ENCODE results near the gene TRIM54.

The TRIM54 gene

DNA sequence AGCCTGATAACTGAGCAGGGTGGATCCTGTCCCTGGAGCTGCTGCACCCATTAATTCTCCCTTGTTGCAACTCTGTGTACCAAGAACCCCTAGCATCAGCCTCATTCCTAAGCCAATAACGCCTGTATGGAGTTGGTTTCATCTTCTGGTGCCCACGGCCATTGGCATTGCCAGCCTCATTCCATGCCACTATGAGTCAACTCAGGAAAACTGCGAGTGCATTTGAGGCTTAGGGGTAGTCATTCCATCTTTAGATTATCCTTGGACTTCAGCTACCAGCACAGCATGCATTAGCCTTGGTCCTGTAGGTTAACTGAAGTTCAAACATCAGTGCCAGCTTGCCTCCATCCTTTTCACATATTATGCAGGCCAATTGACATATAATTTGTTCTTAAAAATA lies 1.4 kb upstream of the TRIM54 start:
- ChIA-PET POLR2A (ENCODE audit: low non-redundant PET) (interaction anchor here (0.6 kb wide), 1 partner anchor 38 kb away, joined by 6 read pairs; no protein-coding TSS in a partner anchor), CTCF (interaction anchor here (0.6 to 4.0 kb wide), 7 partner anchors 15 to 373 kb away, joined by 3 to 36 read pairs (median 6); no protein-coding TSS in a partner anchor)
- H3K27ac ChIP-seq = no peak overlapping the region
- no peak for TF ChIP-seq CTCF (conservative IDR thresholded peaks at IDR 0.05; ENCODE audit: low read depth)
- DNase-seq (ENCODE audit: low spot score) = no peak

DNA sequence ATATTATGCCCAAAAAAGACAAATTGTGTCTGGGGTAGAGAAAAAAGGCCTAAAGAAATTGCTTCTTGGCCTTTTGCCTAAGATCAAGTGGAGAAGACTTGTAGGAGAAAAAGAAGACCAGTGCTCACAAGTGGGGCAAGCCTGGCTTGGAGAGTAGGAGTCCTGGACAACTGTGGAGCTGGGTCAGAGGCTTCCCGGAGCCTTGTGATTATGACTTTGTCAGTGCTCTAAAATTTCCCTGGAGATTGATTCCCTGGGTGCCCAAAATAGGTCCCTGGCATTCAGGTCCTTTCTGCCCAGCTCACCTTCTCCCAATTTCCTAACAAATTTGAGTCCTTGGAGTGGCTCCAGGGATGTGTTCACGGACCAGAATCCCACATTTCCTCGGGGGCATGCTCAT lies 787 bp upstream of the TRIM54 start:
- DNase-seq (ENCODE audit: low spot score) = no peak
- CTCF ChIA-PET = interaction anchor here (0.6 to 4.0 kb wide), 5 partner anchors 8 to 473 kb away, joined by 3 to 36 read pairs (median 13); no protein-coding TSS in a partner anchor
- POLR2A ChIA-PET (ENCODE audit: low non-redundant PET) = interaction anchor here (0.6 kb wide), 1 partner anchor 39 kb away, joined by 6 read pairs; no protein-coding TSS in a partner anchor
- H3K27ac ChIP-seq = no peak overlapping the region
- no peak for TF ChIP-seq CTCF (conservative IDR thresholded peaks at IDR 0.05; ENCODE audit: low read depth)

DNA sequence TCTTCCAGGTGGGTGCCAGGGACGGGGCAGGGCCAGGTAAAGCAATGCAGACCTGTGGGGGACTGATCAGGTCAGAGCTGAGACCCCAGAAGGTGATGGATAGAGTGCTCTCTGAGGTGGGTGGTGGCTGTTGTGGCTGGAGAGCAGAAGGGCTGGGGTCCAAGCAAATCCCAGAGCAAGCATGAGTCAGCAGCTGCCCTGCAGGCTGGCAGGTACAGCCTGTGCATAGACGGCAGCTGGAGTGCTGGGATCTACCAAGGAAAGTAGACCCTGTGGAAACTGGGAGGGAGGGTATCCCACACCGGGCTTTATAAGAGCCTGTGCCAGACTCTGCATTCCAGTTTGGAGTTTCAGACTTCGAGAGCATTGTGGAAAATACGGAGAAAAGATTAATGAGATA lies 663 bp downstream of the TRIM54 start:
- CTCF ChIA-PET = interaction anchor here (0.7 kb wide), 1 partner anchor 17 kb away, joined by 3 read pairs; no protein-coding TSS in a partner anchor
- TF ChIP-seq CTCF (conservative IDR thresholded peaks at IDR 0.05; ENCODE audit: low read depth) = no peak
- H3K27ac ChIP-seq = no peak overlapping the region
- DNase-seq (ENCODE audit: low spot score) = no peak
- POLR2A ChIA-PET (ENCODE audit: low non-redundant PET) = interaction anchor here (0.6 kb wide), 1 partner anchor 32 kb away, joined by 3 read pairs; no protein-coding TSS in a partner anchor

GRCh38 chr2:27284996-27285395 lies 2.8 kb downstream of the TRIM54 start:
- POLR2A ChIA-PET (ENCODE audit: low non-redundant PET) = no interaction called here
- CTCF ChIA-PET = no interaction called here
- no peak for TF ChIP-seq CTCF (conservative IDR thresholded peaks at IDR 0.05; ENCODE audit: low read depth)

DNA sequence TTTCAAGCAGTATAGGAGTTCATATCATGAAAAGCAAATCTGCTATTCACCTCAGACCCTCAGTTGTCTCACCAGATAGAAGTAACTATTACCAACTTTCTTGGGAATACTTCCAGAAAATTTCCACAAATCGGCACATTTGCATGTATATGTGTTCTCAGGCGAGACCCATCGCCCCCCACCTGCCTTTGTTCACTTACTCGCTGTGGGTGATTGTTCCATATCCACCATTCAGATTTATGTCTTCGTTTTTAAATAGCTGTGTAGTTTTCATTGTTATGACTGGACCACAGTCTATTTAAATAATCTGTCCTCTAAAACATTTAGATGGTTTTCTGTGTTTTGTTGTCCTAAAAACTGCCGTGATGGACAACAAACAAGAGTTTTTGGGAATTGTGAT lies 3.3 kb downstream of the TRIM54 start:
- no peak for TF ChIP-seq CTCF (conservative IDR thresholded peaks at IDR 0.05; ENCODE audit: low read depth)
- H3K27ac ChIP-seq = no peak overlapping the region
- ChIA-PET POLR2A (ENCODE audit: low non-redundant PET) (no interaction called here), CTCF (no interaction called here)
- DNase-seq (ENCODE audit: low spot score) = no peak

More at GRCh38 chr2:27284996-27285395, 2.8 kb downstream of the TRIM54 start:
- no peak for DNase-seq (ENCODE audit: low spot score)
- no peak overlapping the region for H3K27ac ChIP-seq

DNA sequence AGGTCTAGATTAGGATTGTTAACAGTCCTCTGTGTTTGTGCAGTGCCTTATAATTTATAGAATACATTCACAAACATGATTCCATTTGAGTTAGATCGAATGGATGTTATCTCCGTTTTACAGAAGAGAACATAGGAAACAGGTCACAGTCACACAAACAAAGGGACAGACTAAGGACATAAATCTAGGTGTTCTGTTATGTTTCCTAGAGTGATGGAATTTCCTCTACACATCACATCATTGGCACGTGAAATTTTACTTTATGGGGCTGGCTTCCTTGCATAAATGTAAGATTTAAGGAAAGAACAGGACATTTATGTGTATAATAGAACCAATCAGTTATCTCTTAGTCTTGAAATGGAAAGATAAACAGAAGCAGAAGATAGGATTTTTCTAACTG lies 6.4 kb downstream of the TRIM54 start:
- ChIA-PET CTCF (interaction anchor here (0.9 kb wide), 1 partner anchor 9 kb away, joined by 5 read pairs; no protein-coding TSS in a partner anchor), POLR2A (ENCODE audit: low non-redundant PET) (no interaction called here)
- DNase-seq (ENCODE audit: low spot score) = no peak
- no peak overlapping the region for H3K27ac ChIP-seq
- no peak for TF ChIP-seq CTCF (conservative IDR thresholded peaks at IDR 0.05; ENCODE audit: low read depth)

Data from RWPE1 (cell line).